Cardiac fibroblast (primary cell): ENCODE results near the gene RAP1GAP.
"Not testable (repeated sequence)": the region's sequence is repeated elsewhere in the genome, so short reads cannot be mapped to it uniquely, and the experiment has no call there.

Source experiments
- DNase-seq, 2 donors: peaks; one replicate each; pipeline versions ENCODE4 v3.0.0 to v3.0.0-alpha.2; 2010; ENCODE audit warnings: low read depth in 2 of 2
- H3K4me3 ChIP-seq, 2 donors: replicated peaks in 1 of 2; 1 replicate in 1 of 2; 2 replicates in 1 of 2; pipeline ENCODE4 v1.5.1; 2011; ENCODE audit warnings: low read depth in 2 of 2, low read length in 2 of 2, mild to moderate bottlenecking in 2 of 2, moderate library complexity in 1 of 2
- TF ChIP-seq, protein P1 (sequence below): IDR thresholded peaks from one replicate; pipeline ENCODE4 v1.5.1; 2011; ENCODE audit warnings: low read depth, mild to moderate bottlenecking, low read length, inconsistent platforms

The RAP1GAP gene

DNA sequence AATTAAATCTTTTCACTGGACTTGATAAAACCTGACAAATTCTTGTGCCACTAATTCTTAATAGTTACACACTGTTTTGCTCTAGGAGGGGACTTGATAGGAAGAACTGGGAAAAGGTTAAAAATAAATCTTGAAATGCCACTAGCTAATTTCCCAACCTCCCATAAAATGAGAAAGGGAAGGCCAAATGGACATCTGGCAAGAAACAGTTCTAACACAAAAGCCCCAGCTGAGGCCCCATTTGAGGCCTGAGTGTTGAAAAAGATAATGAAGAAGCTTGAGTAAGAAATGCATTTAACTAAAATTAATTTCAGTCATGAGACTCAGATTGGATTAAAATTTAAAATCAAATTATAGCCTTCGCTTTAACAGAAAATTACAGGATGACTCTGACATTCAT lies 11.2 kb upstream of the RAP1GAP start:
- no peak overlapping the region for H3K4me3 ChIP-seq
- no peak for DNase-seq
- TF ChIP-seq, protein P1, sequence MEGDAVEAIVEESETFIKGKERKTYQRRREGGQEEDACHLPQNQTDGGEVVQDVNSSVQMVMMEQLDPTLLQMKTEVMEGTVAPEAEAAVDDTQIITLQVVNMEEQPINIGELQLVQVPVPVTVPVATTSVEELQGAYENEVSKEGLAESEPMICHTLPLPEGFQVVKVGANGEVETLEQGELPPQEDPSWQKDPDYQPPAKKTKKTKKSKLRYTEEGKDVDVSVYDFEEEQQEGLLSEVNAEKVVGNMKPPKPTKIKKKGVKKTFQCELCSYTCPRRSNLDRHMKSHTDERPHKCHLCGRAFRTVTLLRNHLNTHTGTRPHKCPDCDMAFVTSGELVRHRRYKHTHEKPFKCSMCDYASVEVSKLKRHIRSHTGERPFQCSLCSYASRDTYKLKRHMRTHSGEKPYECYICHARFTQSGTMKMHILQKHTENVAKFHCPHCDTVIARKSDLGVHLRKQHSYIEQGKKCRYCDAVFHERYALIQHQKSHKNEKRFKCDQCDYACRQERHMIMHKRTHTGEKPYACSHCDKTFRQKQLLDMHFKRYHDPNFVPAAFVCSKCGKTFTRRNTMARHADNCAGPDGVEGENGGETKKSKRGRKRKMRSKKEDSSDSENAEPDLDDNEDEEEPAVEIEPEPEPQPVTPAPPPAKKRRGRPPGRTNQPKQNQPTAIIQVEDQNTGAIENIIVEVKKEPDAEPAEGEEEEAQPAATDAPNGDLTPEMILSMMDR = no peak

DNA sequence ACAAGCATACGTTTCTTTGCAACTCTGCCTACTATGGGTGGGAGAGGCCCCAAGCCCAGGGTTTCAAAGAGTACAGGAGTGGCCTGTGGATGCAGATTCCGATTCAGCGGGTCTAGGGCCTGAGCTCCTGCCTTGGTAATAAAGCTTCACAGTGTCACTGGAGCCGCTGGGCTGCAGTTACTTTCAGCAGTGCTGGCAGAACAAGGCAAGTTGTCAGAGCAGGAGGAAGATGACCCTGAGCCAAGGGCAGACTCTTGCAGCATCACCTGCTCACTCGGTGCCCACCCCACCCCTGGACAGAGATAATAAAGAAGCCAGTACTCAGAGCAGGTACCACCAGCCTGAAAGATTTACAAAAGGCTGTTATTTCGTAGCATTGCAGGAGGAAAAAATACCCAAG lies 8.0 kb upstream of the RAP1GAP start:
- H3K4me3 ChIP-seq = no peak overlapping the region
- DNase-seq = no peak
- TF ChIP-seq, protein P1 = no peak

DNA sequence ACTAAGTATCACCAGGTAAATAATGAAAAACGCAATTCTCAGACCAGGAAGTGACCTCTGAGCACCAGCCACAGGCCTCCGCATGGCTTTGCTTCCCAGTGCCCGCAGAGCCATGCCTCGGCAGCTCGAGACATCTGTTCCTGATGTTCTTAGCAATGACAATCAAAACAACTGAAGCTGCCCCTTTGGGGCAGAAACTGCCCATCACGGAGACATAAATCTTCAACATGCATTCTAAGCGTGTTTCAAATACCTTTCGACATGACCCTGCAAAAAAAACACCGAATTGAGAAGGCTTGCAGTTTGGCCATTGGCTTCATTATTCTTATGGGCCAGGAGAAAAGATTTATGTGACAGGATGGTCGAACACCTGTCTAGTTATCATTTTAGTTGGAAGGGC lies 5.8 kb upstream of the RAP1GAP start:
- DNase-seq = no peak
- TF ChIP-seq, protein P1 = no peak

DNA sequence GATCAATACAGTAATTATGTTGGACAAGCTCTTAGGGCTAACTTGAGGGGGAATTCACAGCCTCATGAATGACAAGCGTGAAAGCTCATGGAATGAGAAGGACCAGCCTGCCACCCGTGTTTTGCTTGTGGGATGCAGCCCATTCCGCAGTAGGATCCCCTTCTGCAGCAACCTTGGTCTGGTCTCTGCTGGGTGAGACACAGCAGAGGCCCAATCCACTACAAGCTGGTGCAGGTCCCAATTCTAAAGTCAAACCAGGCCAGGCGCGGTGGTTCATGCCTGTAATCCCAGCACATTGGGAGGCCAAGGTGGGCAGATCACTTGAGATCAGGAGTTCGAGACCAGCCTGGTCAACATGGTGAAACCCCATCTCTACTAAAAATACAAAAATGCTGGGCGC lies 4.7 kb upstream of the RAP1GAP start:
- not testable (repeated sequence) for DNase-seq, H3K4me3 ChIP-seq

More for the DNA sequence above, 5.8 kb upstream of the RAP1GAP start:
- H3K4me3 ChIP-seq = no peak overlapping the region

DNA sequence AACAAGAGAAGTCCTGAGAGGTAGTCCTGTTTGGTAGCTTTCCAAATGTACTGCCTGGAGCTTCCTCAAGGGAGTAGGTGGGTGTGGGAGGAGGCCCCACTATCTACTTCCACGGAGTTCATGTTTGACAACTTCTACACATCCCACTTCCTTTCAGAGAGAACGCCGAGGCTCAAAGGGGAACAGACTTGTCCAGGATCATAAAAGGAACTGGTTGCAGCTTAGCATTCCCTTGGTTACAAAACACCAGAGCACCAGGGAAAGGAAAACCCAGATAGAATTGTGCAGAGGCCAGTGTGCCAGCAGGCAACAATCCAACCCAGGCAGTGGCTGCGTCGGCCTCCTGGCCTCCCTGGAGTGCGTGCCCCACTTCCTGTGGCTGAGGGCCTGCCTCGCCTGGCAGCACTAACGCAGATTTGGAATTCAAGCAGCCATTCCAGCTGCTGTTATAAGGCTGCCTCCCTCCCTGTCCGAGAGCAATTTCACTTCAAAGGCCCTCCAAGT lies 4.2 kb upstream of the RAP1GAP start:
- H3K4me3 ChIP-seq = no peak overlapping the region
- TF ChIP-seq, protein P1 = no peak
- DNase-seq = peak; percentile 67 to 97

DNA sequence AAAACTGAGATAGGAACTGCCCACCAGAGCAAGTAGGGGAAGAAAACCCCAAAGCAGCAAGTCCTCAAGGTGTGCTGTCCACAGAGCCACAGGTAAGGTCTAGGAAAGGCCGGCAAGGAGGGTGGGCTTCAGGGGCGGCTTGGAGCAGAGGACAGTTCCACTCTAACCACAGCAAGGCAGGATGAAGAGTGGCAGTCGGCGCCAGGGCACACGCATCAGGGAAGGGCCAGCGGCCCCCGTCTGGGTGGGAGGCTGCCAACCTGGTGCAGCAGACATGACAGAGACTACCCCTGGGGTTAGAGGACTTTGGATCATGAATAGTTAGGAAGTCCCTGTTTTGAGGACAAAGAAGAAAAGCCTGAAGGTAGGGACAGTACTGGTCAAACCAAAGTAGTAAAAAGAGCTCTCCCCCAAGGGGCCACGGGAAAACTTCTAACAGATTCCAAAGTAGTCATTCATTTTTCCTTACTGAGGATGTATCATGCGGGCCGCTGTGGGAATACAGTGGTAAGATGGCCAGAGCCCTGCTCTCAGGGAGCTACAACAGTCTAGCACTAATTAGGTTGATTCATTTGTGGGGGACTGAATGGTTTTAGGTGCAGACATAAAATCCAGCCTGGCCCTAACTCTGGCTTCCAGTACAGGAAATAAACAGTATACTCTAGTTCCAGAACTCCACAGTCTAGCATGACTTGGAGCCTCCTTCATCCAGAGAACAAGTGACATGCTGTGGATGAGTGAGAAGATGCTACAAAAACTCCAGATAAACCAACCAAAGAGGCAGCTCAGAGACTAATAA lies 3.5 kb upstream of the RAP1GAP start:
- TF ChIP-seq, protein P1 = no peak
- no peak overlapping the region for H3K4me3 ChIP-seq
- DNase-seq = peak in 1 of 2 donors; percentile 60

DNA sequence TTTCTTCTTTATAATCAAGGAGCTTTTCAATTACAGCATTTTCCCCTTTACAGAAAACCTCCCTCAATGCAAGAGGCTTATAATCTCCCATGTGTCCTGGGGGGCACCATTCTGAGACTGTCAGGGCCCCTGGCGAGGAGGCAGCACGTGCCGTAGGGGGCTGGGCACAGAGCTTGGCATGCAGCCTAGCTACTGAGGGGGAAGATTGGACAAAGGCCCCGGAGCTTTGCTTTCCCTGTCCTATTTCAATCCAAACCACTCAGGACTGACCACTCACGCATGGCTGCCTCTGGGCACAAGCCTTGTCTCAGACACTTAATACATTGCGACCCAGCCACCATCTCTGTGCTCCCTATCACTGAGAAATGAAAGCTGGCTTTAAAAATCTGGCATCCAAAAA lies 2.8 kb upstream of the RAP1GAP start:
- TF ChIP-seq, protein P1 = no peak
- no peak for DNase-seq
- H3K4me3 ChIP-seq = no peak overlapping the region
